GM19372 (cell line): ENCODE measurements around the gene MBOAT1.

ENCODE experiments used
- ATAC-seq: cut with Tn5 transposase; IDR thresholded peaks from one replicate; pipeline ENCODE4 v1.9.1; 2021; ENCODE audit warnings: mild to moderate bottlenecking, low read depth, moderate library complexity; ENCODE audit not compliant: unreplicated experiment

The MBOAT1 gene

DNA sequence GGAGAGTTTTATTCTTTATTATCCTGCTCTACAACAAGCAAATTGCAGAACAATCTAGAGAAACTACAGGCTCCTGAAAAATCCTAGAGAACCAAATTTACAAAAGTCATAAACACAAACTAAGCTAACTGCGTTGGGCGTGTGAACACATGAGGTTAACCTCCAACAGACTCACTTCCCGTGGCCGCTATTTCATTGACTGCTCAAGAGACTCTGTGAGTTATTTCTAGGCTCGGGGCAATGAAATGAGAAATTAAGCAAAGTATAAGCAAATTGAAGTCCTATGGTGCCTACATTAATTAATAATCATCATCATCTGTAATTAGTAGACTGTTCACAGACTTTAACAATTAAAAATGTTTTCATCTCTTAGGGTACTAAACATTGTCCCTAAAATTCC is 100.0 kb downstream of the MBOAT1 start:
- ATAC-seq = no peak

DNA sequence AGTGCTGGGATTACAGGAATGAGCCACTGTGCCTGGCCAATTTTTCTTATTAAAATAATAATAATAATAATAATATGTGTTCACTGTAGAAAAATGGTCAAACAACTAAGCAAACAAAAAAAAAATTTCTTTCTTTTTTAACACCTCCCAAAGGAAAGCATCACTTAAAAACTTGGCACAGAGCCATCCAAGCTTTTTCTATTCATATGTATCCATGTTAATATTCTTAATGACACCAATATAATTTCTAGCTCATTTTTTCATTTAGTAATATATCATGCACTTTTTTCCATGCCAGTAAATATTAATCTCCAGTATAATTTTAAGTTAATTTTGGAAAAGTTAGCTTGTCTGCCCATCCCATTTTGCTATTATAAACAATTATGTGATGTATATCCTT is 101.8 kb downstream of the MBOAT1 start:
- no peak for ATAC-seq

DNA sequence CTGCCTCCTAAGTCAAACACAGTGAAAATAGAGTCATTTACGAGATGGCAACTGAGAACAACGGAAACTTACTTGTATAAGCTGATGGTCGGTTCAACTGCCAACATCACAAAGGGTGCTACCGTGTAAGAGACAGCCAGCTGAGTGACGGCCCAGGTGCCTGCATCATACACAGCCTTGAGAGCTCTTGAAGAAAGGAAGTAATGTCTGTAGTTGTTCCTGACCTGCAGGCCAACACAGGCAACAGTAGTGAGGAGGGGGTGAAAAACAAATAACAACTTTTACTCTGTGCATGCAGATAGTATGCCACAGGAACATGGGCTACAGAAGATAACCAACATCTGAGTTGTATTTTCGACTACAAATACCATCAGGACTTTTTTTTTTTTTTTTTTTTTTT is 102.7 kb downstream of the MBOAT1 start:
- ATAC-seq = no peak

DNA sequence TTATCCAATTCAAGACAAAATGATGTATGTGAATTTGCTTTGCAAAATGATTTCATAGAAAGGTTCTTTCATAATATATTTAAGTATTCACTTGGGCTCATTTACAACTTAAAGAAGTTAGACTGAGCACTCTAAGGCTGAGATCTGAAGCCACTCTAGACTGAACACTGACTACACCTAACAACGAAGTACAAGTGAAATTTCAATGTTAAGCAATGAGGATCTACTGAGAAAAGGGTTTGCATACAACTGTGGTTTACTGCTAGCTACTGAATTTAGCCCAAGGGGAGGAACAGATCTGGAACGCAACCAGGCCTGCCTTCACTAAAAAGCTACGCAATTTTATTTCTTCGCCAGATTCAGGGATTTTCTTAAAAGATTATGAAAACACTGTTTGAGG is 106.4 kb downstream of the MBOAT1 start:
- no peak for ATAC-seq

DNA sequence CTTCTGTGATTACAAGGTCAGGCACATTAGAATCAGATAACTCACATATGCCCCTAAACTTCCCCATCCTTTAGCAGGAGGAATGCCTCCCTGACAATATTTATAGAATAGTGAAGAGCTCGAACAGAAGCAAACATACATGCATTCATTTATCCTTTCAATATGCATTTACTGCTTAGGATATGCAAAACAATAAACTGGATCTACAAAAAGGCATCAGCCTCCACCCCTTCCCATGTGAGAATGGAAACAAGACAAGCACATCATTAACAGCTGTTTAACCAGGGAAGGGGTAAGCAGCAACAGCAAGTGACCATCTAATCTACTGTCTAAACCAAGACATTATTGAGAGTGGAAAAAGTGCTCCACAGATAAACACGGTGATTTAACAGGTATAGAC is 107.6 kb downstream of the MBOAT1 start:
- ATAC-seq = no peak

DNA sequence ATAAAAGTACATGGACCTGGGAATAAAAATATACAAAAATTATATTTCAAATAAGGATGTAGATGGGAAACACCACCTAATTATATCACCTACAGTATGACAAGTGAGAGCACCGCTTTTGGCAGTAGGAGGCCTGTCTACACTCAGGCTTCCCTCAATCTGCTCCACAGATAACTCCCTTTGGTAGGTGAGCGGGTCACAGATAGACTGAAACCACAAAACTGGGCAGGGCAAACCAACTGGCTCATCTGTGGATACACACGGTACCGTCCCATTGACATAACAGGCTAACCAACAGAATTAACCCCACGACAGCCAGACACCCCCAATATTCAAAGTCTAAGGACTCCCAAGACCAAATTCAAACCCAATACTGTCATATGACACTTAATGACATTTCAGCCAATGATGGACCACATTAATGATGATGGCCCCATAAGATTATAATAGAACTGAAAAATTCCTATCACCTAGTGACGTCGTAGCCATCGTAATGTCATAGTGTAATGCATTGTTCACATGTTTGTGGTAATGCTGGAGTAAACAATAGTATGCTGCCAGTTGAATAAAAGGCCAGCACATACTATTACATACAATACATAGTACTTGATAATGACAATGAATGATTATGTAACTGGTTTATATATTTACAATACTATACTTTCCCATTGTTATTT is 109.7 kb downstream of the MBOAT1 start:
- no peak for ATAC-seq

DNA sequence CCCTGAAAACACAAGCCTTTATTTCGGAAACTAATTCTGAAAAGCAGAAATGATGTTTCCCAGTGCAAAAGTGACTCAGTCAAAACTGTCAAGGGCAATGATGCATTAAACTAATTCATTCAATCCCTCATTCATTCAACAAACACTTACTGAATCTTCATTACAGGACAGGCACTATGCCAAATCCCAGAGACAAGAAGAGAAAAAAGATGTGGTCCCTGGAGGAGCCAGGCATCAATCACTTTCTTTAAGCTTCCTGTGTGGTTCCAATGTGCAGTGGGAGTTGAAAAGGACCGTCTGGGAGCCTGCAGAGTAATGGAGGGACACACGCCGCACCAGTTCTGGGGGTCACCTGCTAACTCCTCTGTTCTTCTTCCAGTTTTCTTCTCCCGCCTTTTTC is 113.1 kb downstream of the MBOAT1 start:
- no peak for ATAC-seq

DNA sequence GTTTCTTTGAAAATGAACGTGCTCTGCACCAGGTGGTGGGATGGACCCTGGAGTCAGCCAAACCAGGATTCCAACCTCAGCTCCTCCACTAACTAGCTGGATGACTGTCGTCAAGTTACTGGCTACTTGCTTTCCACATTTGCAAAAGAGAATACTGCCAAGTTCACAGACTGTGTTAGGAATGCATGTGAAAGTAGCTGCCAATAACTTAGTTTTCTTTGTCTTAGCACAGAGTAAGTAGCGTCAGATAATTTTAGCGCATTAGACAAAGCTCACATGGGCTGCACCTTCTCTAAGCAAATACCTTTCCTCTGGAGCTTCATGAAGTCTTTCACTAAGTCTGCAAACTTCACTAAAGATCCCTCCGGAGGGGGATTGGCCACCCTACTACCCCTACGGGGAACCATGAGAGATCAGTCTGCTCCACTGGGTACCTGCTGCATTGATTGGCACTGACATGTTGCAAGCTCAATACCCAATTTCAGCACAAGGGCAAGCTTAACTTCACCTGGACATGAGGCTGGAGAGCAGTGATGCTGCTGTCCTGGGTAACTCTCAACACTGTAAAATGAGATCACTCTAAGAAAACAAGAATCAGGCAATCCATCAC is 113.9 kb downstream of the MBOAT1 start:
- no peak for ATAC-seq

DNA sequence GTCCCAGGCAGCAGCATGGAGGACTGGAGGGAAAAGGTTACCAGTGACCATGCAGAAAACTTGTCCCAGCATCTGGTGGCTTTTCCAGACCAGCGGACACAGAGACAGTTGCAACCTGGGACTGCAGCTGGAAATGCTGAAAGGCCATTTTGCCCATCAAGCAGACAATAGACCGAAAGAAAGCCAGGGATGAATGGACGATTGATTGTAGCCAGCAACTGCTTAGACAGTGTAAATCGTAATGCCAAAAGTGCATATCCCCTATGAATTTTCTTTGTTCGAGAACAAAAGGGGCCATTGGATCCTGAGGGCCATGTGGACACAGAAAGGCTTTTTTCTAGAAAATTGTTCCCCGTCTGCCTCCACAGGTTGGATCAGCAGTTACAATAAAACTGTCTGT is 115.7 kb downstream of the MBOAT1 start:
- ATAC-seq = no peak

DNA sequence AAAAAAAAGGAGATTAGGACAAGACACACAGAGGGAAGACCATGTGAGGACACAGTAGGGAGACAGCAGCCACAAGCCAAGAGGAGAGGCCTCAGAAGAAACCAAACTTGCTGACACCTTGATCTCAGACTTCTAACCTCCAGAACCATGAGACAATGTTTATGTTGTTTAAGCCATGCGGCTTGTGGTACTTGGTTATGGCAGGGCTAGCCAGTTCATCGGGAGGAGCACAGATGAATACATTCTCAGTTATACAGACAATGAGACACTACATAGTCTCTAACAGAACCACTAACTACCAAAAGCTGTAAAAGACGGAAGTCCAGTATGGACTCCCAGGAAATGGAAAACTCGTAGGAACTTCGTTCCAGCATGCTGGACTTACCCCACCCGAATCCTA is 116.8 kb downstream of the MBOAT1 start:
- ATAC-seq = no peak

DNA sequence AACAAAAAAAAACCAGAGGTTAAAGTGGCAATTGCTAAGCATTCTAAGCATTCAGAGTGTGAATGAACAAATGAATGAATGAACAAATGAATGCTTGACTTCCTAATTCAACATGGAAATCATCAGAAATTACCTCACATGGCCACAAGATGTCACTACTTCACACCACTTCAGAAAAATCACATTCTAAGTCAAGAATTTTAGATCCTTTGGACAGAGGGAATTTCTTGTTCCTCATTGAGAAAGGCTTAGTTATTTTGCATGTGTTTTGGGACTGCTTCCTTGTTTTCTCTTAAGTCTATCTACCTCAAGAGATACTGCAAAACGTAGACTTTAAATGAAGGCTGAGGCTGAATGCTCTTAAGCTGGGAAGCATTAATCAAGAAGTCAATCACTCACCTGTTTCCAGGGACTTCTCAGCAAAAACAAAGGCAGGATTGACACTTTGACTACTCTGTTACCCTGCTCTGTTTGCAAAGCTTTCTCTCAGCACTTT is 120.2 kb downstream of the MBOAT1 start:
- ATAC-seq = no peak

DNA sequence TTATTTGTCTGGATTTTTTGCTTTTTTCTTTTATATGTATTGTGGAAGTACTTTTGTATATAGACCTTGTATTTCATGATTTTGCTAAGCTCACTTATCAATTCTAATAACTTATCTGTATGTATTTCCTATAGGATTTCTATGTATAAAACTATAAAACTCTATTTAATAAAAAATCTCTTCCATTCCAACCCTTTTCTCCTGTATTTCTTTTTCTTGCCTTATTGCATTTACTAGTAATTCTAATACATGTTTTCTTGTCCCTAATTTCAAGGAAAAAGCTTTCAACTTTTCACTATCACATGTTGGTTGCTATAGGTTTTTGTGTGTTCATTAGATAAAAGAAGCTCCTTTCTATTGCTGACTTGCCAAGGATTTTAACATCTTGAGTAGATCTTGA is 125.3 kb downstream of the MBOAT1 start:
- ATAC-seq = no peak

DNA sequence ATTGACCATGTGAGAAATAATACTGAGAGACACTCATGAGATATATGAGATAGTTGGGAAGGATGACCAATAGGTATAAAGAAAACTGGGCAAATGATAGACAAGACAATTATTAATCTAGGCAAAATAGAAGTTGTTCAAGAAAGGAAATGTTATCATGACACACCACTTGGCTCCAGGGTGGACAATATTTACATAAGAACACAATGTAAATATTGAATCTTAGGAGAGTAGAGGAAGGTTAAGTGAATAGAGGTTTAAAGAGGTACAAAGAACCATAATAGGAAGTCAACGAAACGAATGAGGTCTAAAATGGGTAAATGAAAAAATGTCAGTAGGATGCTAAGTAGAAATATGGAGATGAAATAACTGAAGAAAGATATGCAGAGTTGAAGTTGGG is 126.5 kb downstream of the MBOAT1 start:
- no peak for ATAC-seq

DNA sequence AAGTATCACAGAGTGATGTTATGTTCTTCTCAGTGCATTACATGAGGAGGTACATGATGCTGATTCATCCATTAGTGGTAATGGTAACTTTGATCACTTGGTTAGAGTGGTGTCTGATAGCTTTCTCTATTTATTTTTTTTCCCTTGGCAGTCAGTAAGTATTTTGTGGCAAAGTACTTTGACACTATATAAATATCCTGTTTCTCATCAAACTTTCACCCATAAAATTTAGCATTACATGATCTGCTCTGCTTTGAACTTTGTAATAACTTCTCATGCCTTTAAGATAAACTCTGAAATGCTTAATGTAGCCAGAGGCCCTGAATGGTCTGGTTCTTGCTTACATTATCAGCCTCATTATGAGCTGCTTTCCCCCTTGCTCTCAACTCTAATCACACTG is 127.9 kb downstream of the MBOAT1 start:
- no peak for ATAC-seq

DNA sequence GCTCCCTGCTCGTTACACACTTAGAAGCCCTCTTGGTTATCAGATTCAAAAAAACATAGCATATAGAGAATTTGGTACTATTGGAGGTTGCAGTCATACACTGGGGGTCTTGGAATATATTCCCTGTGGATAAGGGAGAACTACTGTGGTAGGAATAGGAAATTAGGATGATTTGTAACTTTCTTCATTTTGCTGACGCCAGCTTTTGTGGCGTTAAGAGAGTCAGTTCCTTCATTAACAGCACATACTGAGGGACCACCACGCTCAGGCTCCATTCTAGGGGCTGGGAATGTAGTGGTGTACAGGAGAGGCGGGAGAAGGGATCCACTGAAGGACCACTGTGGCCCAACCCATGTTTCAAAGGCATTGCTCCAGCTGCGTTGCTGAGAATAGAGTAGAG is 140.3 kb downstream of the MBOAT1 start:
- ATAC-seq = no peak

DNA sequence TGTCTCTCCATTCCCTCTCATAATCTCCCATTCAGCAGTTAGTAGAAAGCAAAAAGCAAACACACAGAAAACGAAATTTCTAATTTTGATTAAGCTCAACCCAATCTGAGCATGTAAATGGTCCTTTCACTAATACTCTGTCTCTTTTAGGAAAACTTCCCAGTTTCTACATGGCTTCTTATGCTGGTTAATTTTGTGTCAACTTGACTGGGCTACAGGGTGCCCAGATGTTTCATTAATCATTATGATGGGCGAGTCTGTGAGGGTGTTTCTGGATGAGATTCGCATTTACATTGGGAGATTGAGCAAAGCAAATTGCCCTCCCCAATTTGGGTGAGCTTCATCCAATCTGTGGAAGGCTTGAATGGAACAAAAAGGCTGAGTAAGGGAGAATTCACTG is 142.2 kb downstream of the MBOAT1 start:
- no peak for ATAC-seq

DNA sequence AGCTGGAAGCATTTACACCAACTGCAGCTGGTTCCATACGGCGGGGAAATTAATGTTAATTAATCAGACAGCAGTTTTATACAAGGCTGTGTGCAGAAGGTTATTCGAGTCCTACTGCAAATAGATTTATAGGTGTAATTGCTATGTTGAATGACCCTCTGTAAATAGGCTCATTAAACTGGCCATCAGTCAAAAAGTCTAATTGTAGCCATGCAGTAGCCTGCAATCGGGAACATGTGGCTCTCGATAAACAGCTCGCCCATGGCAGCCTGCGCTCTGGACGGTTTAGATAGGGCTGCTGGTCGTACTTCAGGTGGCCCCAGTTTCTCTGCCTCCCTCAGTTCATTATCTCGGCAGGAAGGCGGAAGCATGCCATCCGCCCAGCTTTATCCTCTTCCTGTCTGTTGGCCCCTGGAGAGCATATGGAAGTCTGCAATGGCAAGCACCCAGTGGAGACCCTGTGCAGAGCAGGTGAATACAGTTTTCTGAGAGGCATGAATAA is 143.2 kb downstream of the MBOAT1 start:
- no peak for ATAC-seq

DNA sequence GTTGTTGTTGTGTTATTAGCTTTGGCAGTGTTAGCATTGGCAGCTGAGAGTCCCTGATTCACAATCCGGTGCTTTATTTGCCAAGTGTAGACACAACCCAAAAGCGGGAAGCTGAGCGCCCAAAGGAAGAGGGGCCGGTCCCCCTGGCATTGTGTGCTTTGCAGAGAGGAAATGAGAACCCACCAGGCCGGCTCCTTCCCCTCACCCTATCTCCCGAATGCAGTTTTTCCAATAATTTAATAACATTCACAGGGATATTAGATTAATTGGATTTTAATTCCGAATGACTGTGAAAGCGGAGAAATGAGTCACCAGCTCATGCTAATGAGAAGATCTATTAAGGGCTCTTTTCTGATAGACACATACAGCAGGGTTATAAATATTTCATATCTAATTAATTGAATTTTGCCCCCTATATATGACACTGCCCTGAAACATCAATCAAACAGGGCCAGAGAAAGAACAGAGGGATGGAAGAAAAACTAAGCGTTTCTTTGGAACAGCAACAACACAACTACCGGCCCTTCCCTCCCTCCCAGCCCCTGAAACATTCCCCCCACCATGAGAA is 143.8 kb downstream of the MBOAT1 start:
- ATAC-seq = no peak

DNA sequence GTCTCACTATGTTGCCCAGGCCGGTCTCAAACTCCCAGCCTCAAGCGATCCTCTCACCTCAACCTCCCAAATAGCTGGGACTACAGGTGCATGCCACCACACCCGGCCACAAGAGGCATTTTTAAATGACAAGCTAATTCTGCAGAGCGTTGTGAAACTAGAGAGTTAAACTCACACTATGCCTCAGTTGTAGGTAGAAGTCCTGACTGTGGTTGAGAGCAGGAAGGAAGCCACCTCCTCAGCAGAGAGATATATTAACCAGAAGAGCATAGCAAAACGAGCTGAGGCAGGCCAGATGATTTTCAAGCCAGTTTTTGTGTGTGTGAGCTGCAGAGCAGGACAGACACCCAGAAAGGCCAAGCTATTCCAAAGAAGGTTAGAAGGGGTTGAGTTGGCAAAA is 150.3 kb downstream of the MBOAT1 start:
- ATAC-seq = peak; percentile 60

DNA sequence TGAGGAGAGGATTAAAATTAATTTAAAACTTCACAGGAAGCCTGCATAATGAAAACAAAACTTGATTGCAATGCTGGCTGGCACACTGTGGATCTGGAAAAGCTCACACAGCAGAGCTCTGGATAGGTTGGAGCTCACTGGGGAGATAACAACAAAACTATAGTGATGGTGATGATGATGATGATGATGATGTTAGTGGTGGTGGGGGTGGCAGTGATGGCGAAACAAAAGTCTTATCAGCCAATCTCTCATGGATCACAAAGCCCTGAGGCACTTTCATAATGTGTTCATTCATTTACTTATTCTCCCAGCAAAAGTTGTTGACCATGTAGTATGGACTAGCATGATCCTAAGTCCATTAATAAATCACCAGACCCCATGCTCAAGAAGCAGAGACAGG is 152.0 kb downstream of the MBOAT1 start:
- ATAC-seq = no peak

DNA sequence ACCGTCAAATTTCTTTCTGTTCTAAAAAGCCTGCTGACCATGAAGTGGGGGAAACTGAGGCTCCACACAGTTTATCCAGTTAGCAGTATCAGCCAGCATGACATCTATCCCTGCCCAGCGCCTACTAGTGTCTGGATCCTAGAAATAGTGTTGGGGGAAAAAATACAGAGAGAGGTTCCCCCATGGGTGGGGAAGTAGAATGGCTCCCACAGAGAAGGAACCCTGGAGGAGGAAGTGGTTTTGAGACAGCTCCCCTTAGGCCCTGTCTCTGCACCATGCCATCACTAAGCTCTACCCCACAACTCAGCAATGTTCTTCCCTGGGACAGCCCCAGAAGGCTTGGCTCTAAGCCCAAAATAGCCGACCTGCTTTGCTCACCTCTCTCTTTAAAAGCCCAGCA is 153.4 kb downstream of the MBOAT1 start:
- ATAC-seq = no peak
